ENCODE results near the gene SBNO2. TPM values are rescaled to one million over a fixed set of nuclear protein-coding genes. Genes with fewer than 3 reads are reported as not detected.

Gene SBNO2
- total and polyA plus RNA-seq, 9 of the 15 experiments (the other 6 are each of a cell fraction or from before 2014, with no cell fraction given): 0.01 to 46.2 (median 6.7) TPM

DNA sequence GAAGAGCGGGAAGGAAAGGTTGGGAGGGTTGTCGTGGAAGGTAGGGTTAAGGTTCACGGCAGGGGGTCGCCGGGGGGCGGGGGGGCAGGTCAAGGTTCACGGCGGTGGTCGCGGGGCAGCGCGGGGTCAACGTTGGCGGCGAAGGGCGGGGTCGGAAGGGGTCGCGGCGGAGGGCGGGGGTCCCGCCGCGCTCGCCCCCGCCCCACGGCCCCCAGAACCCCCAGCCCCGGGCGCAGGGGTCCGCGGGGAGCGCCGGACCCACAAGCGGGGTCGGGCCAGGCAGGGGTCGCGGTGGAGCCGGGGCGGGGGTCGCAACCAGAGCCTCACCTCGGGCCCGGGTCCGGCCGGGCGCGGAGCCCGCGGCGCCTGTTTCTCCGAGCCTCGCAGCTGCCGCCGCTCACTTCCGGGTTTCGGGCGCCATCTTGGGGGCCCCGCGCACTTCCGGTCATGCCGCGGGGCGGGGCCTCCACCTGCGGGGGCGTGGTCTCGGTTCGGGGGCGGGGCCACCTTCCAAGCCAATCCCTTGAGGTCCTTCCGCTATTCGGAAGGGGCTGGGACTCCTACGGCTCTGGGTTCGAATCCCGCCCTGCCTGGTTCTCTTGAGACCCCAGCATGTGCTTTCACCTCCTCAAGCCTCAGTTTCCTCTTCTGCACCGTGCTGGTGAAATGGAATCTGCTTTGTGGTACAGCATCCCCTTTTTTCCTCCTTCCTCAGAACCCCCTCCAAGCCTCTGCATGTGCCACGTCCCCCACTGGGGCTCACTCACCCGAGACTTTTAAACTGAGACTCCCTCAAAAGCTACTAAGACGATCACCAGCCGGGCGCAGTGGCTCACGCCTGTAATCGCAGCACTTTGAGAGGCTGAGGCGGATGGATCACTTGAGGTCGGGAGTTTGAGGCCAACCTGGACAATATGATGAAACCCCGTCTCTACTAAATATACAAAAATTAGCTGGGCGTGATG lies at the start of gene SBNO2 (continued):
- TF ChIP-seq NBN (IDR thresholded peaks at IDR 0.05; ENCODE audit: low read depth) (0 out of 2 replicates have a peak, but pooled peaks have one; percentile 18), CHD4 (IDR thresholded peaks at IDR 0.05; ENCODE audit: insufficient read depth, insufficient replicate concordance, low read depth, low read length, poor library complexity, severe bottlenecking) (peak; percentile 61), TGIF2 (CRISPR knock-in tag; IDR thresholded peaks at IDR 0.05) (no peak), ELF1 (tag; IDR thresholded peaks at IDR 0.05) (peak; percentile 100), BCOR (IDR thresholded peaks at IDR 0.05) (peak; percentile 86), GABPB1 (CRISPR knock-in tag; IDR thresholded peaks at IDR 0.05) (peak; percentile 93), SAP30 (IDR thresholded peaks at IDR 0.05; ENCODE audit: borderline replicate concordance, insufficient read depth, low read depth, low read length, poor library complexity, severe bottlenecking) (peak; percentile 58), SAFB (IDR thresholded peaks at IDR 0.05; ENCODE audit: borderline replicate concordance, low read depth, low read length) (no peak), NFYB (IDR thresholded peaks at IDR 0.05; ENCODE audit: extremely low read depth, insufficient read length) (peak; percentile 5), MTA2 (IDR thresholded peaks at IDR 0.05; ENCODE audit: low read depth) (no peak), CBX3 (IDR thresholded peaks at IDR 0.05; ENCODE audit: borderline replicate concordance in 1 of 2, low read length in 2 of 2) (0 out of 3 replicates have a peak, but pooled peaks of 1 of the 2 experiments have one; percentile 25), ZNF76 (CRISPR knock-in tag; IDR thresholded peaks at IDR 0.05; ENCODE audit: borderline replicate concordance) (no peak)
- TF ChIP-seq, protein P1, sequence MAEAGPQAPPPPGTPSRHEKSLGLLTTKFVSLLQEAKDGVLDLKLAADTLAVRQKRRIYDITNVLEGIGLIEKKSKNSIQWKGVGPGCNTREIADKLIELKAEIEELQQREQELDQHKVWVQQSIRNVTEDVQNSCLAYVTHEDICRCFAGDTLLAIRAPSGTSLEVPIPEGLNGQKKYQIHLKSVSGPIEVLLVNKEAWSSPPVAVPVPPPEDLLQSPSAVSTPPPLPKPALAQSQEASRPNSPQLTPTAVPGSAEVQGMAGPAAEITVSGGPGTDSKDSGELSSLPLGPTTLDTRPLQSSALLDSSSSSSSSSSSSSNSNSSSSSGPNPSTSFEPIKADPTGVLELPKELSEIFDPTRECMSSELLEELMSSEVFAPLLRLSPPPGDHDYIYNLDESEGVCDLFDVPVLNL (CRISPR knock-in tag; IDR thresholded peaks at IDR 0.05; ENCODE audit: low read depth): no peak
- TF ChIP-seq, protein P2, sequence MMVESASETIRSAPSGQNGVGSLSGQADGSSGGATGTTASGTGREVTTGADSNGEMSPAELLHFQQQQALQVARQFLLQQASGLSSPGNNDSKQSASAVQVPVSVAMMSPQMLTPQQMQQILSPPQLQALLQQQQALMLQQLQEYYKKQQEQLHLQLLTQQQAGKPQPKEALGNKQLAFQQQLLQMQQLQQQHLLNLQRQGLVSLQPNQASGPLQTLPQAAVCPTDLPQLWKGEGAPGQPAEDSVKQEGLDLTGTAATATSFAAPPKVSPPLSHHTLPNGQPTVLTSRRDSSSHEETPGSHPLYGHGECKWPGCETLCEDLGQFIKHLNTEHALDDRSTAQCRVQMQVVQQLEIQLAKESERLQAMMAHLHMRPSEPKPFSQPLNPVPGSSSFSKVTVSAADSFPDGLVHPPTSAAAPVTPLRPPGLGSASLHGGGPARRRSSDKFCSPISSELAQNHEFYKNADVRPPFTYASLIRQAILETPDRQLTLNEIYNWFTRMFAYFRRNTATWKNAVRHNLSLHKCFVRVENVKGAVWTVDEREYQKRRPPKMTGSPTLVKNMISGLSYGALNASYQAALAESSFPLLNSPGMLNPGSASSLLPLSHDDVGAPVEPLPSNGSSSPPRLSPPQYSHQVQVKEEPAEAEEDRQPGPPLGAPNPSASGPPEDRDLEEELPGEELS (CRISPR knock-in tag; IDR thresholded peaks at IDR 0.05; ENCODE audit: borderline replicate concordance): no peak
- TF ChIP-seq, protein P3, sequence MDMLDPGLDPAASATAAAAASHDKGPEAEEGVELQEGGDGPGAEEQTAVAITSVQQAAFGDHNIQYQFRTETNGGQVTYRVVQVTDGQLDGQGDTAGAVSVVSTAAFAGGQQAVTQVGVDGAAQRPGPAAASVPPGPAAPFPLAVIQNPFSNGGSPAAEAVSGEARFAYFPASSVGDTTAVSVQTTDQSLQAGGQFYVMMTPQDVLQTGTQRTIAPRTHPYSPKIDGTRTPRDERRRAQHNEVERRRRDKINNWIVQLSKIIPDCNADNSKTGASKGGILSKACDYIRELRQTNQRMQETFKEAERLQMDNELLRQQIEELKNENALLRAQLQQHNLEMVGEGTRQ (CRISPR knock-in tag; IDR thresholded peaks at IDR 0.05): peak; percentile 69
- TF ChIP-seq, protein P4, sequence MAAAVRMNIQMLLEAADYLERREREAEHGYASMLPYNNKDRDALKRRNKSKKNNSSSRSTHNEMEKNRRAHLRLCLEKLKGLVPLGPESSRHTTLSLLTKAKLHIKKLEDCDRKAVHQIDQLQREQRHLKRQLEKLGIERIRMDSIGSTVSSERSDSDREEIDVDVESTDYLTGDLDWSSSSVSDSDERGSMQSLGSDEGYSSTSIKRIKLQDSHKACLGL (CRISPR knock-in tag; IDR thresholded peaks at IDR 0.05; ENCODE audit: borderline replicate concordance, poor library complexity, severe bottlenecking): no peak
- TF ChIP-seq, protein P5, sequence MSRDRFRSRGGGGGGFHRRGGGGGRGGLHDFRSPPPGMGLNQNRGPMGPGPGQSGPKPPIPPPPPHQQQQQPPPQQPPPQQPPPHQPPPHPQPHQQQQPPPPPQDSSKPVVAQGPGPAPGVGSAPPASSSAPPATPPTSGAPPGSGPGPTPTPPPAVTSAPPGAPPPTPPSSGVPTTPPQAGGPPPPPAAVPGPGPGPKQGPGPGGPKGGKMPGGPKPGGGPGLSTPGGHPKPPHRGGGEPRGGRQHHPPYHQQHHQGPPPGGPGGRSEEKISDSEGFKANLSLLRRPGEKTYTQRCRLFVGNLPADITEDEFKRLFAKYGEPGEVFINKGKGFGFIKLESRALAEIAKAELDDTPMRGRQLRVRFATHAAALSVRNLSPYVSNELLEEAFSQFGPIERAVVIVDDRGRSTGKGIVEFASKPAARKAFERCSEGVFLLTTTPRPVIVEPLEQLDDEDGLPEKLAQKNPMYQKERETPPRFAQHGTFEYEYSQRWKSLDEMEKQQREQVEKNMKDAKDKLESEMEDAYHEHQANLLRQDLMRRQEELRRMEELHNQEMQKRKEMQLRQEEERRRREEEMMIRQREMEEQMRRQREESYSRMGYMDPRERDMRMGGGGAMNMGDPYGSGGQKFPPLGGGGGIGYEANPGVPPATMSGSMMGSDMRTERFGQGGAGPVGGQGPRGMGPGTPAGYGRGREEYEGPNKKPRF (IDR thresholded peaks at IDR 0.05; ENCODE audit: low read depth, low read length): no peak
